Keratinocyte (primary cell): ENCODE measurements around the gene RNF175.

ENCODE experiments used
- CTCF ChIP-seq, 3 experiments: IDR thresholded peaks in 1 of 3; conservative IDR thresholded peaks in 1 of 3; optimal IDR thresholded peaks in 1 of 3; 2 replicates in 2 of 3; 3 replicates in 1 of 3; pipeline versions ENCODE3 to v1.5.1; 2011; ENCODE audit warnings: low read length in 3 of 3, mild to moderate bottlenecking in 3 of 3, moderate library complexity in 2 of 3, control low read depth in 1 of 3, inconsistent platforms in 1 of 3; ENCODE audit not compliant: insufficient read depth in 2 of 3; ENCODE audit errors: extremely low read depth in 1 of 3
- EZH2 ChIP-seq: IDR thresholded peaks from one replicate; pipeline ENCODE4 v1.6.1; 2012; ENCODE audit warnings: inconsistent platforms, mild to moderate bottlenecking, low read length, moderate library complexity

GRCh38 chr4:153780876-153781275 is 21.1 kb upstream of the RNF175 start:
- TF ChIP-seq CTCF (optimal IDR thresholded peaks at IDR 0.05 in 1 of 3, IDR thresholded peaks at IDR 0.05 in 1 of 3, conservative IDR thresholded peaks at IDR 0.05 in 1 of 3; ENCODE audit: extremely low read depth in 1 of 3, insufficient read depth in 2 of 3, low read length in 3 of 3) (no peak), EZH2 (no peak)
